Activated naive CD4-positive, alpha-beta T cell treated with anti-CD3 and anti-CD28 coated beads, Interleukin-2, amount 10 ng/mL, durations not matched to agents 7 days and 5 days (primary cell): Measurements from ENCODE around the gene KLHL29.

Experiments used
- CTCF ChIA-PET: fragments of 350-600 bp; sonication (Branson Sonifier 250); formaldehyde crosslinking; loops from one replicate; lab custom pipeline; 2021; ENCODE audit warnings: antibody characterized with exemption; lab: Charles Lee
- DNase-seq: peaks from one replicate; pipeline ENCODE4 v3.0.0-alpha.2; 2020
- H3K27ac Mint-ChIP-seq: one replicate; pipeline ENCODE4 v1.8.0; 2021; ENCODE audit warnings: mild to moderate bottlenecking, moderate library complexity, mixed read lengths
- H3K27me3 Mint-ChIP-seq: one replicate; pipeline ENCODE4 v1.8.0; 2021; ENCODE audit warnings: mild to moderate bottlenecking, mixed read lengths
- H3K36me3 Mint-ChIP-seq: one replicate; pipeline ENCODE4 v1.8.0; 2021; ENCODE audit warnings: mixed read lengths
- H3K4me1 Mint-ChIP-seq: one replicate; pipeline ENCODE4 v1.8.0; 2021; ENCODE audit warnings: mixed read lengths
- H3K4me3 Mint-ChIP-seq: one replicate; pipeline ENCODE4 v1.8.0; 2021; ENCODE audit warnings: mild to moderate bottlenecking, moderate library complexity, mixed read lengths
- H3K9me3 Mint-ChIP-seq: one replicate; pipeline ENCODE4 v1.8.0; 2021; ENCODE audit warnings: mixed read lengths

The KLHL29 gene

DNA sequence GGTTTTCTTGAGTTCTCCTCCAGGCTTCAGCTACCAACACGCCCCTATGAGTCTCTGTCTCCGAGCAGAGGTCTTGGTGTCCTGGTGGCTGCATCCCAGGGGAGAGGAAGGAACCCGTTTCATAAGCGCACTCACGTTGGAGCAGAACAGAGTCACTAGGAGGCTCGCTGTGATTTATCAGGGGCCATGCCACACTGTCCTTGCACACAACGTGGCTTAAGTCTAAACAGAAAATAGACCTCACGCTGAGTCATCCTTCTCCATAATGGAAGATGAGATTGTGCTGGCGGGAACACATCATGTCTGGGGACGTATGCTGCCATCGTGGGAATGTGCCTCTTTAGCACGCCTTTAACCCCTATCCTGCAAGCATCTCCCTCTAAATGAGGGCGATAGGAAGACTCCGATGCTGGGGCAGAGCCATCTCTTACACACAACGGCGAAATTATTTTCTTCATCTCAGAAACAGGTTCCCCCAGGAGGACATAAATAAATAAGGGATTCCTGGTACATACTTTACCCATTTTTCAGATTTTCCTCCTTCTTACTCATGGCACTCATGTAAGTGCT is 211.4 kb downstream of the KLHL29 start:
- Mint-ChIP-seq H3K27me3 (peaks cover 8% of the 10 kb centered on the region), H3K36me3 (no peaks in the 10 kb centered on the region), H3K27ac (no peak overlapping the region), H3K9me3 (no peaks in the 10 kb centered on the region), H3K4me1 (no peaks in the 10 kb centered on the region), H3K4me3 (no peak overlapping the region)
- DNase-seq: no peak
- CTCF ChIA-PET: no interaction called here

- Mint-ChIP-seq H3K27me3 (peaks cover 8% of the 10 kb centered on the region), H3K27ac (no peak overlapping the region), H3K36me3 (no peaks in the 10 kb centered on the region), H3K4me1 (no peaks in the 10 kb centered on the region), H3K9me3 (no peaks in the 10 kb centered on the region), H3K4me3 (no peak overlapping the region)
- DNase-seq: no peak
- CTCF ChIA-PET: no interaction called here
Measured at GRCh38 chr2:23597687-23598086, 212.7 kb downstream of the KLHL29 start.

GRCh38 chr2:23599006-23599405 is 214.0 kb downstream of the KLHL29 start:
- Mint-ChIP-seq H3K4me1 (no peaks in the 10 kb centered on the region), H3K36me3 (no peaks in the 10 kb centered on the region), H3K4me3 (no peak overlapping the region), H3K27ac (no peak overlapping the region), H3K27me3 (peaks cover 8% of the 10 kb centered on the region), H3K9me3 (no peaks in the 10 kb centered on the region)
- CTCF ChIA-PET: interaction anchor here (0.5 kb wide), 1 partner anchor 223 kb away, joined by 3 read pairs; no protein-coding TSS in a partner anchor
- DNase-seq: no peak

DNA sequence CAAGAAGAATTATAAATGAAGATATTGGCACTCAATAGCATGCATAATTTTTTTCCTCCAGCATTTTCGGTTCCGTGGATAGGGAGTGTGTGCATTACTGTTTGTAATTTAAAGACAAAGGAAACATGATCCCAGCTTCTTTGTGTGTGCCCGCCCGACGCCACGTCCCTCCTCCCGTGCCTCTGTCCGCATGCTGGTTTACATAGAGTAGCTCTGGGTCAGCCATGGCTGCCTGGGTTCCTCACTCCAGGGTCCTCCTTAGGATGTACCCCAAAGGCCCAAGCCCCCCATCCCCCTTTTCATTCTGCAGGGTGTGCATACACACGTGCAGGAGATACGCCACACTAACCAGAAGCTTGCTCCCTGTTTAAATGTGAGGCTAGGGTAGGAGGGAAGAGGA is 214.7 kb downstream of the KLHL29 start:
- CTCF ChIA-PET: interaction anchor here (0.5 kb wide), 1 partner anchor 223 kb away, joined by 3 read pairs; no protein-coding TSS in a partner anchor
- no peak overlapping the region for H3K27ac Mint-ChIP-seq

GRCh38 chr2:23600346-23600745 is 215.4 kb downstream of the KLHL29 start:
- H3K4me3 Mint-ChIP-seq: no peak overlapping the region
- no peaks in the 10 kb centered on the region for H3K9me3 Mint-ChIP-seq
- CTCF ChIA-PET: no interaction called here
- H3K4me1 Mint-ChIP-seq: no peaks in the 10 kb centered on the region
- peaks cover 5% of the 10 kb centered on the region for H3K27me3 Mint-ChIP-seq
- no peak overlapping the region for H3K27ac Mint-ChIP-seq
- no peak for DNase-seq
- no peaks in the 10 kb centered on the region for H3K36me3 Mint-ChIP-seq

More for the DNA sequence above, 214.7 kb downstream of the KLHL29 start:
- Mint-ChIP-seq H3K4me3 (no peak overlapping the region), H3K27me3 (peaks cover 8% of the 10 kb centered on the region), H3K4me1 (no peaks in the 10 kb centered on the region), H3K9me3 (no peaks in the 10 kb centered on the region), H3K36me3 (no peaks in the 10 kb centered on the region)
- DNase-seq: no peak

- DNase-seq: no peak
- H3K4me3 Mint-ChIP-seq: no peak overlapping the region
- no peaks in the 10 kb centered on the region for H3K27me3 Mint-ChIP-seq
- peaks cover 5% of the 10 kb centered on the region for H3K9me3 Mint-ChIP-seq
- H3K27ac Mint-ChIP-seq: no peak overlapping the region
- H3K36me3 Mint-ChIP-seq: no peaks in the 10 kb centered on the region
- CTCF ChIA-PET: no interaction called here
- H3K4me1 Mint-ChIP-seq: no peaks in the 10 kb centered on the region
Measured at GRCh38 chr2:23601301-23601965, 216.5 kb downstream of the KLHL29 start.

DNA sequence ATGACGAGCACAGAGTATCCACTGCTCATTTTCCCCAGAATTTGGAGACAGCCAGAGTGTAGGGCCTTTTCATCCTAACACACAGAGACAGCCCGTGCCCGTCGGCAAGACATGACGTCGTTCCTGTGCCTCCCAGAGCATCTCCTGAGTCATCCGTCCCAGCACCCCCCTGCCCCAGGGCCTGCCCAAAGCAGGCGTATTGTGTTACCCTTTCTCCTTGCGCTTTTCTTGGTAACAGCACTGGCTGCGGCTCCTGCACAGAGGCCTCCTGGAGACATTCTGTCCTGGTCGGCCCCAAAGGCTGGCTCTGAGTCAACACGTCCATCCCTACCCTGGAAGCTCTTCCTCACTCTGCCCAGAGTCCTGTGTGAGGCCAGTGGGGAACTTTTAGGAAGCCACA is 217.1 kb downstream of the KLHL29 start:
- Mint-ChIP-seq H3K36me3 (no peaks in the 10 kb centered on the region), H3K4me3 (no peak overlapping the region), H3K4me1 (no peaks in the 10 kb centered on the region), H3K27ac (no peak overlapping the region), H3K9me3 (peaks cover 6% of the 10 kb centered on the region), H3K27me3 (no peaks in the 10 kb centered on the region)
- CTCF ChIA-PET: no interaction called here
- DNase-seq: no peak

GRCh38 chr2:23603156-23603555 is 218.2 kb downstream of the KLHL29 start:
- CTCF ChIA-PET: no interaction called here
- Mint-ChIP-seq H3K36me3 (no peaks in the 10 kb centered on the region), H3K27ac (no peak overlapping the region), H3K9me3 (peaks cover 6% of the 10 kb centered on the region), H3K4me1 (no peaks in the 10 kb centered on the region), H3K4me3 (no peak overlapping the region), H3K27me3 (no peaks in the 10 kb centered on the region)
- no peak for DNase-seq

DNA sequence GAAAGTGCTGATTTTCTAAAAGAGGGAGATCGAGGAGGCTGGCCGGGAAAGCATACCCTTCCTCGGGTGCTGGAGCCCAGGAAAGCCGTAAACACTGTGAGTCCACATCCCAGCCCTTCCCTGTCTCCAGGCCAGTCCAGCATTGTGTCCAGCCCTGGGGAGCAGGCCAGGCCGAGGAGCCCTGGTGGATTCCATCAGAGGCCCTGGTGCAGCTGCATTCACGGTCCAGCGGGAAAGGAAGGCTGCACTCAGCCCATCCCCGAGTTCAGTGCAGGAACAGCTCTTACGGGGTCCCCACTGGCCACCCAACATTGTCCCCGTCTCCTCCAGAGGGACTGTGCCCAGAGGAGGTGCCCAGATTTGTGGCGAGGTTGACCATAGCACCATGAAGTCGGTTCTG is 218.6 kb downstream of the KLHL29 start:
- CTCF ChIA-PET: no interaction called here
- H3K27me3 Mint-ChIP-seq: no peaks in the 10 kb centered on the region
- H3K9me3 Mint-ChIP-seq: peaks cover 6% of the 10 kb centered on the region
- no peak overlapping the region for H3K4me3 Mint-ChIP-seq
- DNase-seq: no peak
- H3K36me3 Mint-ChIP-seq: no peaks in the 10 kb centered on the region
- no peak overlapping the region for H3K27ac Mint-ChIP-seq
- no peaks in the 10 kb centered on the region for H3K4me1 Mint-ChIP-seq

GRCh38 chr2:23604731-23605130 is 219.8 kb downstream of the KLHL29 start:
- H3K9me3 Mint-ChIP-seq: peaks cover 6% of the 10 kb centered on the region
- no peak for DNase-seq
- no peaks in the 10 kb centered on the region for H3K36me3 Mint-ChIP-seq
- H3K27me3 Mint-ChIP-seq: no peaks in the 10 kb centered on the region
- no peaks in the 10 kb centered on the region for H3K4me1 Mint-ChIP-seq
- CTCF ChIA-PET: no interaction called here
- H3K27ac Mint-ChIP-seq: no peak overlapping the region
- no peak overlapping the region for H3K4me3 Mint-ChIP-seq

DNA sequence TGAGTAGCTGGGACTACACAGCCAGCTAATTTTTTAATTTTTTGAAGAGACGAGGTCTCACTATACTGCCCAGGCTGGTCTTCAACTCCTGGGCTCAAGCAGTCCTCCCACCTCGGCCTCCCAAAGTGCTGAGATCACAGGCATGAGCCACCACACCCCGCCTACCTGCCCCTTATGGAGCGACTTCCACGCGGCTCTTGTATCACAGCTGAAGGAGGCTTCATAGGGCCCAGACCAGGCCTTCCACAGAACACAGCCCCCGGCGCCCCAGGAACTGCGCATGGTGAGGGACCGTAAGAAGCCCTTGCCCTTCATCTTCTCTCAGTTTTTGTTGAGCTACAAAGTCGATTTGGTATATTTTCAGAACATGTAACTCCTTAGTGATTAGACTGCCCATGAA is 220.3 kb downstream of the KLHL29 start:
- Mint-ChIP-seq H3K4me1 (no peaks in the 10 kb centered on the region), H3K27me3 (no peaks in the 10 kb centered on the region), H3K9me3 (peaks cover 7% of the 10 kb centered on the region), H3K27ac (no peak overlapping the region), H3K36me3 (no peaks in the 10 kb centered on the region), H3K4me3 (no peak overlapping the region)
- CTCF ChIA-PET: no interaction called here
- no peak for DNase-seq

- H3K36me3 Mint-ChIP-seq: no peaks in the 10 kb centered on the region
- no peak for DNase-seq
- H3K27ac Mint-ChIP-seq: no peak overlapping the region
- CTCF ChIA-PET: no interaction called here
- H3K4me3 Mint-ChIP-seq: no peak overlapping the region
- peaks cover 13% of the 10 kb centered on the region for H3K9me3 Mint-ChIP-seq
- no peaks in the 10 kb centered on the region for H3K27me3 Mint-ChIP-seq
- H3K4me1 Mint-ChIP-seq: no peaks in the 10 kb centered on the region
Measured at GRCh38 chr2:23606196-23606595, 221.2 kb downstream of the KLHL29 start.

DNA sequence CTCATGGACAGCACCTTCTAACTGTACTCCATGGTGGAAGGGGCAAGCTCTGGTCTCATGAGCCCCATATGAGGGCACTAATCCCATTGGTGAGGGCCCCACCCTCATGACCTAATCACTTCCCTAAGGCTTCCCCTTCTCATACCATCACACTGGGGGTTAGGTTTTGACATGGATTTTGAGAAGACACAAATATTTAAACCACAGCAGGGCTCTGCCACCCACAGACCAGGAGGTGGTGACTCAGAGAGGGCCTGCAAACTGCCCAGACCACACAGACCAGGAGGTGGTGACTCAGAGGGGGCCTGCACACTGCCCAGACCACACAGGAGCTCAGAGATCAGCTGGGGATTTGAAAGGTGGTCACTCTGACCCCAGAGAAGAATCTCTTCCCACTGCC is 222.0 kb downstream of the KLHL29 start:
- no peak for DNase-seq
- no peaks in the 10 kb centered on the region for H3K36me3 Mint-ChIP-seq
- no peaks in the 10 kb centered on the region for H3K27me3 Mint-ChIP-seq
- H3K4me3 Mint-ChIP-seq: no peak overlapping the region
- CTCF ChIA-PET: no interaction called here
- no peaks in the 10 kb centered on the region for H3K4me1 Mint-ChIP-seq
- peaks cover 18% of the 10 kb centered on the region for H3K9me3 Mint-ChIP-seq
- H3K27ac Mint-ChIP-seq: no peak overlapping the region

GRCh38 chr2:23607925-23608324 is 222.9 kb downstream of the KLHL29 start:
- H3K36me3 Mint-ChIP-seq: no peaks in the 10 kb centered on the region
- CTCF ChIA-PET: no interaction called here
- peaks cover 4% of the 10 kb centered on the region for H3K27me3 Mint-ChIP-seq
- H3K9me3 Mint-ChIP-seq: peaks cover 19% of the 10 kb centered on the region
- no peak overlapping the region for H3K4me3 Mint-ChIP-seq
- no peaks in the 10 kb centered on the region for H3K4me1 Mint-ChIP-seq
- DNase-seq: no peak
- H3K27ac Mint-ChIP-seq: no peak overlapping the region

- H3K27me3 Mint-ChIP-seq: peaks cover 7% of the 10 kb centered on the region
Measured at GRCh38 chr2:23609254-23609653, 224.3 kb downstream of the KLHL29 start.

More at GRCh38 chr2:23609254-23609653, 224.3 kb downstream of the KLHL29 start:
- DNase-seq: no peak
- Mint-ChIP-seq H3K4me1 (peaks cover 6% of the 10 kb centered on the region), H3K4me3 (no peak overlapping the region), H3K27ac (no peak overlapping the region), H3K36me3 (no peaks in the 10 kb centered on the region), H3K9me3 (peaks cover 19% of the 10 kb centered on the region)
- CTCF ChIA-PET: no interaction called here
